HG03064 (cell line): Measurements from ENCODE around the gene NR3C1.
"Not testable (repeated sequence)": the region's sequence is repeated elsewhere in the genome, so short reads cannot be mapped to it uniquely, and the experiment has no call there.

Source experiments
- ATAC-seq: cut with Tn5 transposase; IDR thresholded peaks from one replicate; pipeline ENCODE4 v1.9.1; 2021; ENCODE audit warnings: low read depth; ENCODE audit not compliant: unreplicated experiment

Gene NR3C1

GRCh38 chr5:143341807-143342570, 61.5 kb downstream of the NR3C1 start:
- no peak for ATAC-seq

DNA sequence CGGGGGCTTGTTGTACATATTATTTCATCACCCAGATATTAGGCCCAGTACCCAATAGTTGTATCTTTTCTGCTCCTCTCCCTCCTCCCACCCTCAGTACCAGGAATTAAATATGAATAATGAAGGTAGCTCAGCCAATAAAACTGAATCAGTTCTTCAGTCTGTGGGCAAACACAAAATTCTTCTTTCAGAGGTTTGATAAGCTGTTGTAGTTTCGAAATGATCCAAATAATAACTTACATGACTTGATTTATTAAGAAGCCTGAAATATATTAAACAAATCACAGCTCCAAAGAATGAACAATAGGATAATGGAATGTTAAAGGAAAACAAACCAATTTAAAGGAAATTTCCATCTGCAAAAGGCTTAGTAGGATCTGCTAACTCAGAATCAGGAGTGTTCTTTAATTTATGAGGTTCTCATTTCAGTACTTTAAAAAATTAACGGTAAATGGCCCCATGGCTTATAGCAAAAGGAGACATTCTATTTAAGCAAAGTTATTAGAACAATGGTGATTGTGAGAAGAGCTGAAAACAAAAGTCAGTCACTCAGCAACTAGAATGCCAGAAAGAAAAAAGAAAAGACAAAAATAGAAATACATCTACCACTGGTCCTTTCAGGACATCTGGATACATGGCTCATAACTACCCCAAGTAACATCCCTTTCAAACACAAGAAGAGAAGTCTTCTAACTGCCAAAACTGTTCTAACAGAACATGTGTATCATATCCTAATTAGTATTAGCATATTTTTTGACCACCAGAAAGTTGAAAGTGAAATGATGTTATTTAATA, 62.4 kb downstream of the NR3C1 start:
- ATAC-seq = no peak

DNA sequence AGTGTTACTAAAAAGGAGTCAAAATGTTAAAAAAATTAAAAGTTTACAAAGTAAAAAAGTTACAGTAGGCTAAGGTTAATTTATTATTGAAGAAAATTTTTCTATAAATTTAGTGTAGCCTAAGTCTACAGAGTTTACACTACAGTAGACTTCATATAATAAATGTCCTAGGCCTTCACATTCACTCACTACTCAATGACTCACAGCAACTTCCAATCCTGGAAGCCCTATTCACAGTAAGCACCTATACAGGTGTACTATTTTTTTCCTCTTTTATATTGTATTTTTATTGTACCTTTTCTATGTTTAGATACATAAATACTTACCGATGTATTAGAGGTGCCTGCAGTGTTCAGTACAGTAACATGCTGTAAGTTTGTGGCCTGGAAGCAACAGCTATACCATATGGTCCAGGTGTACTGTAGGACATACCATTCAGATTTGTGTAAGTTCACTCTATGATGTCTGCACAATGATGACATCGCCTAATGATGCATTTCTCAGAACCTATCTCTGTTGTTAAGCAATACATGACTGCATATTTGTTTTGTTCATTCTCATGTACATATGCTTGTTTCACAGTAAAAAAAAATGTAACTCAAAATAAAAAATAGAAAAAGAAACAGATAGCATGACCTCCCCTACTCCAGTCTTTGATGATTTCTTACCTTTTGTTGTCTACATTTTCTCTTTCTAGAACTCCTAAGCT, 64.7 kb downstream of the NR3C1 start:
- no peak for ATAC-seq

DNA sequence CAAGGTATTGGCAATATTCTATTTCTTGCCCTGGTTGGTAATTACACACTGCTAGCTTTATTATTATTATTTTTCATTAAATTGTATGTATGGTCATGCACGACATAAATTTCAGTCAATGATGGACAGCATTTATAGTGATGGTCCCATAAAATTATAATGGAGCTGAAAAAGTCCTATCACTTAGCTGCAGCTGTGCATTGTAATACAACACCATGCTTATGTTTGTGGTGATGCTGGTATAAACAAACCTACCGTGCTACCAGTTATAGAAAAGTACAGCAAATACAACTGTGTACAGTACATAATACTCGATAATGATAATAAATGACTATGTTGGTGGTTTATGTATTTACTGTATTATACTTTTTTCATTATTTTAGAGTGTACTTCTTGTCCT, 65.5 kb downstream of the NR3C1 start:
- no peak for ATAC-seq

DNA sequence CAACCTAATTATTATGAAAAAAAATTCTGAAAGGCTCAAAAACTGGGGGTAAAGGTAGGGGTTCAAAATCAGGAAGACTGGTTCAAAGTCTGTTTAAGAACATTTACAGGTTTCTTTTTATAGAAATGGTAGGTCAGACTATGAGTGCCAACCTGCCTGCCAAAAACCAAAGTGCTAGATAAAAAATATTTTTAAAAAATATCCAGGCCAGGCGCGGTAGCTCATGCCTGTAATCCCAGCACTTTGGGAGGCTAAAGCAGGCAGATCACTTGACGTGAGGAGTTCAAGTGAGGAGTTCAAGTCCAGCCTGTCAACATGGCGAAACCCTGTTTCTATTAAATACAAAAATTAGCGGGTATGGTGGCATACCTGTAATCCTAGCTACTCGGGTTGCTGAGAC, 67.0 kb downstream of the NR3C1 start:
- ATAC-seq = no peak

DNA sequence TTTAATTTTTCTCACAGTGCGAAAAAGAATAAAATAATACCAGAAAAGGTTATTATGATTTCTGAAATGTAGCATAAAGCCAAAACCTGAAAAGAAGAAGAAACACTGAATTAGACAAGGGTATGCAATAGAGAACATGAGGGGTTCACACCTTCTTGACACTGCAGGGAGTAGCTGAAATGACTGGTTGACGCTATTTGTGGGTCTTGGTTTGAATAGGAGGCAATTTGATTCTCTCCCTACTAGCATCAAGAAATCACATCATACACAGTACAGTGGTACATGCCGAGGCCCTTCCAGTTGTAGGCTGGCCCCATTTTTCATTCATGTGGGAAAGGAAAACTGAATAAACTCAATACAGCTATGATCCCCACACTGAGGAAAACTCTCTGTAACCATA, 68.6 kb downstream of the NR3C1 start:
- no peak for ATAC-seq

DNA sequence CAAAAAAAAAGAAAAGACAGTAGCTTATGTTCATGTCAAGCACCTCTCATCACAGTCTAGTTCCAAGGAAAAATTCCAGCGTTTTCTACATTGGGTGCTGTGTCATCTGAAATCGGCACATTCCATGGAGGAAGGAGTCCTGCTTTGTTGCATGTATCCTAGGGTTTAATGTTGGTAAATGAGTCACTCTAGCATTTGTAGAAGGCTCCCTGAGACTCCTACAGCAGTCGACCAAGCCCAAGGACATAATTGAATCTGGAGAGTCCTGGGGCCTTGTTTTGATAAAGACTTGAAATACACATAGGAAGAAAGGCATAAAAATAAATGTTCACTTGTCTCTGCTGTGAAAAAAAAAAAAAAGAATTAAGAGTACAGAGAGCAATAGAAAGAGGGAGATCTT, 69.1 kb downstream of the NR3C1 start:
- ATAC-seq = not testable (repeated sequence)

DNA sequence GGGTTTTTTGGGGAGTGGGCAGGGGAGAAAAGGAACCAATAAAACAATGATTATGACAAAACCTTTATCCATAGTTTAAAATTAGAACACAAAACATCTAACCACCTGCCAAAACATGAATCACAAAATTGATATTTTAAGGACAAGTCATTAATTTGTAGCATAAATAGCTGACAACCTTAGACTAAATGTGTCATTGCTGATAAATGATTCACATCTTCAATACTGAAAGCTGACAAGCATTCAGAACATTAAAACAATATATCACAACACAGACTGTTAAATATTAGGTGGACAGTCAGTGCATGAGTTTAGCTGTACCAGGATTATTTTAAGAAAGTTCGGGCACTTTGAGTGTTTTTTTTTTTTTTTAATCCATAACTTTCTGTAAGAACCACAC, 71.5 kb downstream of the NR3C1 start:
- ATAC-seq = no peak

GRCh38 chr5:143329843-143330242, 73.6 kb downstream of the NR3C1 start:
- ATAC-seq = no peak

- no peak for ATAC-seq
These were observed 74.8 kb downstream of the NR3C1 start for GRCh38 chr5:143328589-143329220.

DNA sequence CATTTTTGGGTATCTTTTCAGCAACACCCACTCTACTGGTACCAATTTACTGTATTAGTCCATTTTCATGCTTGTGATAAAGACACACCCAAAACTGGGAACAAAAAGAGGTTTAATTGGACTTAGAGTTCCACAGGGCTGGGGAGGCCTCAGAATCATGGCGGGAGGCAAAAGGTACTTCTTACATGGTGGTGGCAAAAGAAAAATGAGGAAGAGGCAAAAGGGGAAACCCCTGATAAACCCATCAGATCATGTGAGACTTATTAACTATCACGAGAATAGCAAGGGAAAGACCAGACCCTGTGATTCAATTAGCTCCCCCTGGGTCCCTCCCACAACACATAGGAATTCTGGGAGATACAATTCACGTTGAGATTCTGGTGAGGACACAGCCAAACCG, 78.4 kb downstream of the NR3C1 start:
- ATAC-seq = not testable (repeated sequence)

GRCh38 chr5:143322931-143323630, 80.4 kb downstream of the NR3C1 start:
- not testable (repeated sequence) for ATAC-seq

GRCh38 chr5:143322176-143322575, 81.3 kb downstream of the NR3C1 start:
- no peak for ATAC-seq

- ATAC-seq = no peak
These were observed 83.9 kb downstream of the NR3C1 start for GRCh38 chr5:143319437-143320227.

DNA sequence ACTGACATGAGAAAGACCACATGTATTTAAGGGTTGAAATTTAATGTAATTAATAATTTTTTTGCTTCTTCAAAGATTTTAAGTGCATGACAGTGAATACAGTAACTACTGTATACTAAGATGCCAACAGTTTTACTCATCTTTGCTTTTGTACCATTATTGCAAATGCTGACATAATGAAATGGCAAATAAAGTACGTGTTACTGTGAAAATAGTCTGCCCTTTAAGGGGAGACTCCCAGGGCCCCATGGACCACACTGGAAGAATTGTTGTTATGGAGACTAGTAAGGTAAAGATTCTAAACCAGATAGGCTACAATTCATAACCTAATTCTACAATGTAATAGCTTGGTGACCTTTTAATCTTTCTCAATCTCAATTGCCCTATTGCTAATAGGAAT, 84.7 kb downstream of the NR3C1 start:
- no peak for ATAC-seq

- ATAC-seq = no peak
These were observed 85.2 kb downstream of the NR3C1 start for GRCh38 chr5:143318270-143318669.

DNA sequence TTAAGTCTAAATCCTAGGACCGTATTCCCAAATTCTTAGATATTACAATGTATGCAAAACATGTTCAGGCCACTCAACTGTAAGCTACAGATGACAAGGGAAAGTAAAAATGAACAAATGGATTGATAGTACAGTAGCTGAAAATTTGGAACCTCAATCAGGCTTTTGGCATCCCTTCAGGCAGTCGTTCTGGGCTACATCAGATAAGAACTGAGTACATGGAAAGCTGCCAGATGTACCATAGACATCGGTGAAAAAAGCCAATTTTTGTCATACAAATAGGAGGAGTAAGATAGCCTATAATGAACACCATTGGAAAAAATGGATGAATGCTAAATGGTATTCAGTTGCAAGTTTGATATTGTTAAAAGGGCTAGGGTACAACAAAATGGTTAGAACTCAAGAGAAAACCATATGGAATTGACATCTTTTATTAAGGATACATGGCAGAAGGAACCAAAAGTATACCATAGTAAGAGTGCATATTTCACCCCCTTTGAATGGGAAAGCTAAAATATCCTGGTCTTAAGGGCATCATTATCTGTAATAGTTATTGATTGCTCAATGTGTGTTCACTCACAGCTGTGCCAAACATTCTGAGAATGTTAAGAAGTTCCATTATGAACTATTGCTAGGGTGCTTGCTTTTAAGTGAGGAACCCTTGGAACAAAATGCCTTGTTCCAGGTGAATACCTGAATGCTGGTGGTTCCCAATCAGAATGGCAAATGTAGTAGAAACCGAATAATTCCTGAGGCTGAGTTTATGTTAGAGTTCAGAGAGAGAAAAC, 86.4 kb downstream of the NR3C1 start:
- ATAC-seq = no peak

- no peak for ATAC-seq
These were observed 87.1 kb downstream of the NR3C1 start for GRCh38 chr5:143316337-143316736.

DNA sequence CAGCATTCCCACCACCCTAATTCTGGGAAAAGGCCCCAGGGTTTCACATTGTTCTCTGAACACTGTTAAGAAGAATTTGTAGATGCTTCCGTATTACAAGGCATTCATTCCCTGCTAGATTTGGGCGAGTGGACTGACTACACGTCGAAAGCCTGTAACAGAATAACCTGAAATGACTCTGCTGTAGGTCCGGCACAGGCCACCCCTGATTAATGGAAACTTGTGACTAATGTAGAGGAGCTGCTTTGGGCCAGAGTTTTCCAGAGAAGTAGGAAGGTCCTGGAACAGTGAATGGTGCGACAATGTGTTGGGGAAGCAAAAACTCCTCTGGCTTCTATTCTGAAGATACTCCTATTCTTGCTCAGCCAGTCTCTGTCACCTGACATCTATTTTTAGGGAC, 87.6 kb downstream of the NR3C1 start:
- ATAC-seq = no peak
